ENCODE results near the gene SMYD2. TPM values are rescaled to one million over a fixed set of nuclear protein-coding genes. Genes with fewer than 3 reads are reported as not detected.

The SMYD2 gene
- 10 to 100 TPM; 41.0 to 53.3 (median 46.1) TPM for polyA plus RNA-seq (ENCODE audit: insufficient read length in 4 of 4)

GRCh38 chr1:214281021-214281719 lies at the start of gene SMYD2:
Gene SMYD2 (plus strand): TSS chr1:214281159. CDS start chr1:214281255, 96 bp downstream.
- peak in 1 of 4 donors; percentile 53 for DNase-seq (ENCODE audit: low read depth in 4 of 4, low spot score in 2 of 4)

GRCh38 chr1:214233856-214234634 lies 46.9 kb upstream of the SMYD2 start:
- no peak for DNase-seq (ENCODE audit: low read depth in 4 of 4, low spot score in 2 of 4)

GRCh38 chr1:214234635-214235025 lies 46.3 kb upstream of the SMYD2 start:
- no peak for DNase-seq (ENCODE audit: low read depth in 4 of 4, low spot score in 2 of 4)

GRCh38 chr1:214236477-214236876 lies 44.5 kb upstream of the SMYD2 start:
- DNase-seq (ENCODE audit: low read depth in 4 of 4, low spot score in 2 of 4), result no peak

GRCh38 chr1:214241060-214241459 lies 39.9 kb upstream of the SMYD2 start:
- DNase-seq (ENCODE audit: low read depth in 4 of 4, low spot score in 2 of 4), result no peak

- DNase-seq (ENCODE audit: low read depth in 4 of 4, low spot score in 2 of 4), result no peak
Observed at GRCh38 chr1:214244252-214244651, 36.7 kb upstream of the SMYD2 start.

GRCh38 chr1:214244841-214245240 lies 36.1 kb upstream of the SMYD2 start:
- DNase-seq (ENCODE audit: low read depth in 4 of 4, low spot score in 2 of 4), result no peak

GRCh38 chr1:214247501-214248041 lies 33.4 kb upstream of the SMYD2 start:
- DNase-seq (ENCODE audit: low read depth in 4 of 4, low spot score in 2 of 4), result no peak

GRCh38 chr1:214248311-214249085 lies 32.5 kb upstream of the SMYD2 start:
- DNase-seq (ENCODE audit: low read depth in 4 of 4, low spot score in 2 of 4), result no peak

- no peak for DNase-seq (ENCODE audit: low read depth in 4 of 4, low spot score in 2 of 4)
Observed at GRCh38 chr1:214249651-214250050, 31.3 kb upstream of the SMYD2 start.

GRCh38 chr1:214251354-214251753 lies 29.6 kb upstream of the SMYD2 start:
- DNase-seq (ENCODE audit: low read depth in 4 of 4, low spot score in 2 of 4), result no peak

- DNase-seq (ENCODE audit: low read depth in 4 of 4, low spot score in 2 of 4), result no peak
Observed at GRCh38 chr1:214255509-214255908, 25.4 kb upstream of the SMYD2 start.

GRCh38 chr1:214259353-214259977 lies 21.5 kb upstream of the SMYD2 start:
- DNase-seq (ENCODE audit: low read depth in 4 of 4, low spot score in 2 of 4), result no peak

GRCh38 chr1:214260561-214261205 lies 20.3 kb upstream of the SMYD2 start:
- DNase-seq (ENCODE audit: low read depth in 4 of 4, low spot score in 2 of 4), result no peak

GRCh38 chr1:214261206-214262123 lies 19.5 kb upstream of the SMYD2 start:
- DNase-seq (ENCODE audit: low read depth in 4 of 4, low spot score in 2 of 4), result peak; percentile 44 to 66 (median 62)

GRCh38 chr1:214264196-214264595 lies 16.8 kb upstream of the SMYD2 start:
- no peak for DNase-seq (ENCODE audit: low read depth in 4 of 4, low spot score in 2 of 4)

- DNase-seq (ENCODE audit: low read depth in 4 of 4, low spot score in 2 of 4), result no peak
Observed at GRCh38 chr1:214264976-214265375, 16.0 kb upstream of the SMYD2 start.

GRCh38 chr1:214270097-214270650 lies 10.8 kb upstream of the SMYD2 start:
- DNase-seq (ENCODE audit: low read depth in 4 of 4, low spot score in 2 of 4), result no peak
